GM18517 (cell line): Measurements from ENCODE around the gene SORT1.
"Not testable (repeated sequence)": the region's sequence is repeated elsewhere in the genome, so short reads cannot be mapped to it uniquely, and the experiment has no call there.

Source experiments
- ATAC-seq: cut with Tn5 transposase; IDR thresholded peaks from one replicate; pipeline ENCODE4 v1.9.1; 2021; ENCODE audit warnings: mild to moderate bottlenecking, moderate library complexity; ENCODE audit not compliant: unreplicated experiment

Gene SORT1

DNA sequence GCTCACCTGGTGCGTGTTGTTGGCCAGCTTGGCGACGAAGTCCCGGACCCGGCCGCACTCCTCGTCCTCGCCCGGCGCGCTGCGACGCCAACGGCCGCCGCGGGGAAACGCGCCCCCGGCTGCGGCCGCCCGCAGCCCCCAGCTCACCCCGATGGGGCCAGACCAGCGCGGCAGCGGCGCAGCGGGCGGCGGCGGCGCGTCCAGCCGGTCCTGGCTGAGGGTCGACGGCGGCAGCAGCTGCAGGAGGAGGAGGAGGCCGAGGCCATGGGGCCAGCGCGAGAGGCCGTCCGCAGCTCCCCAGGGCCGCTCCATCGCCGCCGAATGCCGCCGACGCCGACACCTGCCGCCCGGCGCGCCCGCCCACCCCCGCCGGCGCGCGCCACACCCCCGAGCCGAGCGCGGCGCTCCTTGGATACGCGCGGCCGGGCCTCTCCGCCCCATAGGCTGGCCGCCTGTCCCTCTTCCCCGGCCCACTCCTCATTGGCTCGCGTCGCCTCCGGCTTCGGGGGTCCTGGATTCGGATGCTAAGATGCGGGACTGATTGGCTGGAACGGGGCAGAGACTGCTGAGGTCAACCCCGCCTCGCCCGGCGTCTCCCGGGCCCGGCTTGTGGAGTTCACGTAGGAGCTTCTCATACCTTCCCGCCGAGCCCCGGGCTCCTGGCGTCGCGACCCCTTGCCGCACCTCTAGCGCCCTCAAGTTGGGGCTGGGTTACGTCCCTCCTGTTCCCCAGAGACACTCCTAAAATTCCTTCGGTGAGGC lies at the start of gene SORT1:
Gene SORT1 (minus strand): TSS at position 338 of the 762 bp plus-strand sequence. CDS start 26 bp downstream, at position 312.
- ATAC-seq = peak; percentile 48

GRCh38 chr1:109445949-109446695 lies 48.4 kb upstream of the SORT1 start:
- ATAC-seq = not testable (repeated sequence)

DNA sequence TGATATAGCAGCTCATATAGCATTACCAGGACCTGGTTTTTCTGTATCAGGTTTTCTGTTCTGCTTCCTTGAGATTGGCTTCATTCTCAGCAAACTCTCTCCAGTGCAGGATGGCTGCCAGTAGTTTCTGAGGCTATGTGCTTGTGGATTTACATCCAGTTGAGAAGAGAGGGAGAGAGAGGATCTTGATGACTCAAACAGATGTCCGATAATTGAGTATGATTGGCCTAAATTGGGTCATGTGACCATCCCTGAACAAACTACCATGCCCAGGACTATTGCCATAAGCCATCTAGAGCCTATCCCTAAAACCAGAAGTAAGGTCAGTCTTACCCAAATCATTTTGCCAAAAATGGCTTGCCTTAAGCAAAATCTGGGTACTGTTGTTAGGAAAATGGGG lies 46.6 kb upstream of the SORT1 start:
- ATAC-seq = no peak

- ATAC-seq = no peak
These were observed 45.8 kb upstream of the SORT1 start for GRCh38 chr1:109443476-109443875.

GRCh38 chr1:109441069-109441468 lies 43.4 kb upstream of the SORT1 start:
- no peak for ATAC-seq

GRCh38 chr1:109438798-109439297 lies 41.1 kb upstream of the SORT1 start:
- ATAC-seq = no peak

DNA sequence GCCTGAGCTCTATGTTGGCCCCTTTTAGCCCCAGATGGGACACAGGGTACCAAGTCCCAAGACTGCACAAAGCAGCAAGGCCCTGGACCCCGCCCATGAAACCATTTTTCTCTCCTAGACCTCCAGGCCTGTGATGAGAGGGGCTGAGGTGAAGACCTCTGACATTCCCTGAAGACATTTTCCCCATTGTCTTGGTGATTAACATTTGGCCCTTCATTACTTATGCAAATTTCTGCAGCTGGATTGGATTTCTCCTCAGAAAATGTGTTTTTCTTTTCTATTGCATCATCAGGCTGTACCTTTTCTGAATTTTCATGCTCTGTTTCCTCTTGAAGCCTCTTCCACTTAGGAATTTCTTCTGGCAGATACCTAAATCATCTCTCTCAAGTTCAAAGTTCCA lies 36.8 kb upstream of the SORT1 start:
- no peak for ATAC-seq

GRCh38 chr1:109433322-109433721 lies 35.6 kb upstream of the SORT1 start:
- no peak for ATAC-seq

GRCh38 chr1:109432336-109432735 lies 34.6 kb upstream of the SORT1 start:
- ATAC-seq = no peak

DNA sequence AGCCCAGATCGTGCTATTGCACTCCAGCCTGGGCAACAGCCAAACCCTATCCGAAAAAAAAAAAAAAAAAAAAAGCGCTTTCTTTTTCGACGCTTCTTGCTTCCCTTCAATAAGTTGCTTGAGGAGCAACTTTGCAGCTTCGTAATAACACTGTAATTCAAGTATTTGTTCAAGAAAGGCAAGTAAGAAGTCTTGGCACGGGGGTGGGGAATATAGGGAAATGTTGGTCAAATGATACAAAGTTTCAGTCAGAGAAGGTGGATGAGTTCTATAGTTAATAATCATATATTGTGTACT lies 29.4 kb upstream of the SORT1 start:
- ATAC-seq = no peak

GRCh38 chr1:109426281-109427170 lies 28.8 kb upstream of the SORT1 start, which contains the start of gene PSMA5:
Gene PSMA5, minus strand, starts transcription at chr1:109426448. Its CDS starts 118 bp downstream, at chr1:109426330.
- ATAC-seq = peak; percentile 95

DNA sequence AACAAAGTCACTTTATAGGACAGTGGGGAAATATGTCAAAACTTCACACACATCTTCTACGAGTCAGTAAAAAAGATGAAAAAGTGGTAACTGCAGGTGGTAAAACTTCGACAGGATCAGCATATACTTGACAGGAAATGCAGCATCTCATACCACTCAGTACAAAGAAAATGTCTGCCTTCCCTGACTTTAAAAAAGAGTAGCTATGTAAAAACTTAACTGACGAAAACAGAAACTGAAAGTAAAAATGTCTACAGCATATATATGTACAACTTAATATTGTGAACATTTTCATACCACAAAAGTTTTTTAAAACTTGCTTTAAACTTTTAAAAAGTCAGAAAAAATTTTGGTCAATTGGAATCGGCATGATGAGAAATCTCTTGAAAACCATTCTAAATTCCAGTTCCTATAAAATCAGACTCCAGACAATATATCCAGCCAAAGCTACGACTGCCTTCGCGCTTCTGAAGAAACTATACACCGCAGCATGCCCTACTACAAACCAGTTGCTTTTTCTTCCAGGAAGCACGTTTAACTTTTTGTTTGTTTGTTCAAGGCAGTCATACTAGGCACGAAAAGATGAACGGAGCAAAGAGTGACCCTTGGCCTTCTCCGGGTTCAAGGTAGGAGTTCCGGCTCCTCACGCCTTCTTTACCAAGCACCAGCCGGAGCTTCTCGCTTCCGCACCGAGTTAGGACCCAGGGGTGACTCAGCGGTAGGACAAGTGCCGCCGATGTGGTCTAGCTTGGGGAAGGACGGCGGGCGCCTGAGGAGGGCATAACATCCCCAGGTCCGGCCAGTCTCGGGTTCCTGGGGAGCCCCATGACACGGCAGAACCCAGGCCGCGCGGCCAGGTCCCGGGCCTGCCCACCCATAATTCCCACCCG lies 27.9 kb upstream of the SORT1 start:
- ATAC-seq = peak; percentile 45

GRCh38 chr1:109423498-109423897 lies 25.8 kb upstream of the SORT1 start:
- ATAC-seq = no peak

DNA sequence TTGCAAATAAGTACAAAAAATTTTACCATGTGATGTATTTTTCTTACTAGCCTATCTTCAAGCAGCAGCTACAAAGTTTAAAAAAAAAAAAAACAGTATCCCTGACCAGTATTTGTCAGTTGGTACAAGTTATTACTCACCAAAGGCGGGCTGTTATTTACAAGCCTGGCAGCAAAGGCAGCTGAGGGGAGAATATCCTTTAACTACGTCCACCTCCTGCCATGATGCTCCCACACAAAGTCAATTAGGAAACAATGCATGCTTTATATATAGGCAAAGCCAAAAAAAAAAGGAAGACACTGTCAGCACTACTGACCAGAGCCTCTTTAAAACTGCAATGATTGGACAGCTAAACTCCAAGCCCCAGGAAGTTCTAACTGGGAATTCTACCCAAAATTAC lies 14.8 kb upstream of the SORT1 start:
- no peak for ATAC-seq

GRCh38 chr1:109404838-109405237 lies 7.1 kb upstream of the SORT1 start:
- no peak for ATAC-seq

- ATAC-seq = no peak
These were observed 4.3 kb upstream of the SORT1 start for GRCh38 chr1:109402025-109402424.

- no peak for ATAC-seq
These were observed 2.4 kb upstream of the SORT1 start for GRCh38 chr1:109400035-109400655.

DNA sequence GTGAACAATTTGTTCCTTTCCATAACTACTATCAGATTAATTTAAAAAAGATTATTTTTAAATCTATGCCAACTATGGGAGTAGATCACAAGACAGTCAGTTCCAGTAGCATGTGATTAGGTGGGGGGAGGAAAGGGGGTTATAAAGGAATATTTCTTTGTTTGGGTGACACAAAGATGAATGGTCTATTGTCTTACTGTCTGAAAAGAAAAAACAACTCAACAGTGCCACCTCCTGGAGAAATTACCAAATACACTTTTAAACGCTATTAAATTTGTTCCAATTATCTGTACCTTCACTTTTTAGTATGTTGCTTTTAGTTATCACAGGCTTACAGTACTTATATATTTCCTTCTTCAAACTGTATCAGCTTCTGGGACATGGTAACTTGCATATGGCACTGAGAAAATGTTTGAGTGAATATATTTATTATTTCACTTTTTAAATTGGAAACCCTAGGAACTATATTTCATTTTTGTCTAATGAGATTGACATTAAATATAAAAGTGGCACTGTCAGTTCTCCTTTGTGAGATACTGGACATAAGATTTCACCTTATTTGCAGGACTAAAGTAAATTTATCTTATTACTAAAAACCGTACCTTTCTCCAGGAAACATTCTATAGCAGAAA lies 1.7 kb upstream of the SORT1 start:
- no peak for ATAC-seq
